ENCODE results near the gene LILRB5.
"Not testable (repeated sequence)": the region's sequence is repeated elsewhere in the genome, so short reads cannot be mapped to it uniquely, and the experiment has no call there.

The LILRB5 gene

GRCh38 chr19:54214217-54214616 is 42.9 kb downstream of the LILRB5 start:
- DNase-seq (ENCODE audit: low spot score) = not testable (repeated sequence)

- no peak for DNase-seq (ENCODE audit: low spot score)
These were observed 45.8 kb downstream of the LILRB5 start for GRCh38 chr19:54211235-54211634.

GRCh38 chr19:54209811-54210494 is 47.1 kb downstream of the LILRB5 start:
- peak; percentile 83 for DNase-seq (ENCODE audit: low spot score)

- peak; percentile 47 for DNase-seq (ENCODE audit: low spot score)
These were observed 47.8 kb downstream of the LILRB5 start for GRCh38 chr19:54209058-54209810.

GRCh38 chr19:54208784-54209057 is 48.4 kb downstream of the LILRB5 start:
- DNase-seq (ENCODE audit: low spot score) = no peak

- DNase-seq (ENCODE audit: low spot score) = peak; percentile 67
These were observed 48.9 kb downstream of the LILRB5 start for GRCh38 chr19:54207983-54208783.

GRCh38 chr19:54207676-54207982 is 49.4 kb downstream of the LILRB5 start:
- no peak for DNase-seq (ENCODE audit: low spot score)

GRCh38 chr19:54207193-54207592 is 49.9 kb downstream of the LILRB5 start:
- not testable (repeated sequence) for DNase-seq (ENCODE audit: low spot score)

- no peak for DNase-seq (ENCODE audit: low spot score)
These were observed 50.3 kb downstream of the LILRB5 start for GRCh38 chr19:54206831-54207177.

GRCh38 chr19:54206030-54206830 is 50.8 kb downstream of the LILRB5 start:
- no peak for DNase-seq (ENCODE audit: low spot score)

- DNase-seq (ENCODE audit: low spot score) = no peak
These were observed 52.2 kb downstream of the LILRB5 start for GRCh38 chr19:54204767-54205468.

GRCh38 chr19:54203151-54203611 is 53.9 kb downstream of the LILRB5 start:
- DNase-seq (ENCODE audit: low spot score) = no peak

GRCh38 chr19:54201980-54202379 is 55.1 kb downstream of the LILRB5 start:
- DNase-seq (ENCODE audit: low spot score) = no peak

GRCh38 chr19:54201172-54201701 is 55.8 kb downstream of the LILRB5 start:
- DNase-seq (ENCODE audit: low spot score) = no peak

All from putamen (tissue), 1 donor.